GM18507 (cell line): Measurements from ENCODE around the gene DENND1C.
"Not testable (repeated sequence)": the region's sequence is repeated elsewhere in the genome, so short reads cannot be mapped to it uniquely, and the experiment has no call there.

Experiments used
- DNase-seq: peaks from one replicate; pipeline ENCODE4 v3.0.0; 2011; ENCODE audit warnings: low read depth; ENCODE audit not compliant: insufficient read length; ENCODE audit errors: extremely low spot score
- FAIRE-seq: peaks from 2 replicates; lab custom pipeline; 2011; peaks lifted over from hg19 to GRCh38; lab: Jason Lieb, UNC

Gene DENND1C

DNA sequence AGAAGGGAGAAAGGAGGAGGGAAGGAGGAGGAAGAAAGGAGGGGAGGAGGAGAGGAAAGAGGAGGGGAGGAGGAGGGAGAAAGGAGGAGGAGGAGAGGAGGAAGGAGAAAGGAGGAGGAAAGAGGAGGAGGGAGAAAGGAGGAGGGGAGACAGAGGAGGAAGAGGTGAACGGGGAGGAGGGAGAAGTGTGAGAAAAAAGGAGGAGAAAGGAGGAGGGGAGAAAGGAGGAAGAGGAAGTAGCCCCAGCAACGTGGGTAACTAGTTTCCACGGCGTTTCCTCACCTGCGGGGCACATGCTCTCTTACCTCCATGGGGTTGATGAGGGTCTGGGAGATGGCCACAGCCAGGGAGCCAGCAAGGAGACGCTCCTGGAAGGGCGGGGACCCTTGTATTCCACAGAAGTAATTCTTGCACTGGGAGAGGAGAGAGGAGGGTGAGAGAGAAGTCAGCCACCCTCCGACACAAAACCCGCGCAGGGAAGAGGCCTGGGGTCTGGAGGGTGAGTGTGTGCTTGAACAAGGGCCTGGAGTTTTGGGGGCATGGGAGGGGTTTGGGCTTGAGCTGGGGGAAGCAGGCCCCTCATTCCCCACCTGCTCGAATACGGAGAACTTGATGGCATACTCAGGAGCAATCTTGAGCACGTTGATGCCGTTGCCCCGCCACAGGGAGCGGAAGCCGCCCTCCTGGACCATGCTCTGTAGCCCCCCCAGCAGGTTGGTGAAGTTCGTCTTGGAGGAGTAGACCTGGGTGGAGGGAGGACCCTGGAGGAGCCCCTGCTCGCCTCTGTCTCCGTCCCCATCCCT is 52.0 kb downstream of the DENND1C start:
- FAIRE-seq (no peak), DNase-seq (no peak)

DNA sequence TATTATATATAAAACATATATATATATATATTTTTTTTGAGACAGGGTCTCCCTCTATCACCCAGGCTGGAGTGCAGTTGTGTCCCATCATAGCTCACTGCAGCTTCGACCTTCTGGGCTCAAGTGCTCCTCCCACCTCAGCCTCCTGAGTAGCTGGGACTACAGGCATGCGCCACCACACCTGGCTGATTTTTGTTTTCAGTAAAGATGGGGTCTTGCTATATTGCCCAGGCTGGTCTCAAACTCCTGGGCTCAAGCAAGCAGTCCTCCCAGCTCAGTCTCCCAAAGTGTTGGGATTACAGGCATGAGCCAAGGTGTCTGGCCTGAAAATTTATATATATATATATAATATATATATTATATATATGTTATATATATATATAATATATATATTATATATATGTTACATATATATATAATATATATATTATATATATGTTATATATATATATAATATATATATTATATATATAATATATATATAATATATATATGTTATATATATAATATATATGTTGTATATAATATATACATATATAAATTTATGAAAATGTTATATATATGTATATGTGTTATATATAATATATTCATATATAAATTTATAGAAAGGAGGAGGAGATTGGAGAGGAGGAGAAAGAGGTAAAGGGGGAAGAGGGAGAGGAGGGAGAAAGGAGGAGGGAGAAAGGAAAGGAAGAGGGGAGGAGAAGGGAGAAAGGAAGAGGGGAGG is 52.7 kb downstream of the DENND1C start:
- not testable (repeated sequence) for DNase-seq, FAIRE-seq

DNA sequence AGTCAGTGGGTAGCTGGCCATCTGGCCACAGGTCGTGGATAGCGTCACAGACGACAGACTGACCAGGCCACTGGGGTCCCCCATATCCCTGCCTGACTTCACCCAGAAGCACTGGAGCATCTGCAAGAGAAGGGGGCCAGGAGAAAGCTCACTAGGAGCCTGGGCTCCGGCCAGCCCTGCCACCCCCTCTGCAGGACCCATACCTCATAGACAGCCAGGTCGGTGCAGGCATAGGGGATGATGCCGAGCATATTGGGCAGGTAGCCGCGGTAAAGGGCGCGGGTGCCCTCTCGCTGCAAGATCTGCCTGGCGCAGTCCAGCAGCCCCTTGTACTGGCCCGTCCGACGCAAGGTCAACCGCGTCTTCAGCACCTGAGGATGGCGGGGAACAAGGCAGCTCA is 54.5 kb downstream of the DENND1C start:
- DNase-seq (no peak), FAIRE-seq (no peak)

DNA sequence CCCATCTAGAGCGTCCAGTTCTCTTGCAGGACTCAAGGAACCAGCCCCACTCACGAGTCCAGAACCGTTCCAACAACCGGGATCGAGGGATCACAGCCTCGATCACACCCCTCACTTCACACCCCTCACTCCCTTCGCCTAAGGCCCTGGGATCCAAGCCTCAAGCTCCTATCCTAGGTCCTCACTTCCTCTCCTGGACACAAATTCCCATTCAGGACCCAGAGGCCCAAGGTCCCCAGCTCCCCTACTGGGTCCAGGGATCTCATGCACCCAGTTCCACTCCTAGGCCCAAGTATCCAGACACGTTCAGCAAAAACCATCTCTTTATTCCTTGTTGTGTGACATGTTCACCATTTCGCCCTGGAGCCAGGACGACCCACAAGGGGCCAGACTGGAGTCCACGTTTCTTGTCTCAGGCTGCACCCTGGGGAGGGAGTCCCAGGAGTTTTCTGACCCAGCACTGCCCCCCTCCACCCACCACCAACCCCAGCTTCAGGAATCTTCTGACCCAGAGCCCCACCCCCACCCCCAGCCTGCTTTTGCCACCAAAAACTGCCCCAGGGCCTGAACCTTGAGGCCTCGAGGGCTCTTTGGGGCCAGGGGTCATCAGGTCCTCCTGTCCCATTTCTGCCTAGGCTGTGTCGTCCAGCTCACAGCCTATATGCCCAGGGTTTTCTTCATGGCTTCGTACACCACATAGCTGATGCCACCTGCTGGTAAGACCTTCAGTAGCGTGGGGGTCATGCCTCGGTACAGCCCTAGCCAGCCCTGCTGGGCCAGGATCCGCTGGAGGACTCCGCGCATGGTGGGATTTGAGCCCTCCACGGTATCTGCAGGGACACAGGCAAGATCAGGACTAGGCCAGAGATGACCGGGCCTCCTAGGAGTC is 55.6 kb downstream of the DENND1C start:
- DNase-seq (no peak), FAIRE-seq (peak; percentile 24)

DNA sequence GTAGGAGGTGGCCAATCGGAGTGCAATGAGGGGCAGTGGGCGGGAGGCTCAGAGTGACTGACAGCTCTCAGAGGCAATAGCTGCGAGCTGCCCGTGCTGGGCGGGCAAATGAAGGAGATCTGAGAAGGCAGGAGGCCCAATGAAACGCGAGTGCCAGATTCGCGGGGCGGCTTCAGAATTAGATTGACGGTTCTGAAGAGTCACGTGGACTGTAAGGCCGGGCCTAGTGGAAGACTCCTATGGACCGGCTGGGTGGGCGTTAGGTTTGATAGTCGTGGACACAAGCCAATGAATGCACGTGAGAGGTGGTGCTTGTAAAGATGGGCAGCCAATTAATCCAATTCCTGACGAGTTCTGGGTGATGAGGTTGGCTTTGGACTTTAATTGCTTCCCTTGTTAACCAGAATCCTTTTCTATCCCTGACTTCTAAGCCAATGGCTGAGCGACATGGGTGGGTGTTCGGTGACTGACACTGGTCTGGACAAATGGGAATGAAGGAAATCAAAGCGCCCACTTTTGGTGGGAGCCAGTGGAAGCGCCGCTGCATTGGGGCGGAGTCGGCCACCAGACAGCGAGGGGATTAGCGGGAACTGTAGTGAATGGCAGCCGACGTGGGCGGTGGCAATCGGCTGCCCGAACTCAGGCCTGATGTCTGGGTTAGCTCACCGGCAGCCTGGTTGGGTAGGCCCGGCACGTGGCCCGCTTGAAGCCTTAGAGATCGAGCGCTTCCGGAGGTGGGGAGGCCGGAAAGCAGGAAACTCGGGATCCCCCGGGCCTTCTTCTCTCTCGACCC is 56.5 kb downstream of the DENND1C start:
- peak; percentile 100 for FAIRE-seq
- DNase-seq = peak; percentile 97

DNA sequence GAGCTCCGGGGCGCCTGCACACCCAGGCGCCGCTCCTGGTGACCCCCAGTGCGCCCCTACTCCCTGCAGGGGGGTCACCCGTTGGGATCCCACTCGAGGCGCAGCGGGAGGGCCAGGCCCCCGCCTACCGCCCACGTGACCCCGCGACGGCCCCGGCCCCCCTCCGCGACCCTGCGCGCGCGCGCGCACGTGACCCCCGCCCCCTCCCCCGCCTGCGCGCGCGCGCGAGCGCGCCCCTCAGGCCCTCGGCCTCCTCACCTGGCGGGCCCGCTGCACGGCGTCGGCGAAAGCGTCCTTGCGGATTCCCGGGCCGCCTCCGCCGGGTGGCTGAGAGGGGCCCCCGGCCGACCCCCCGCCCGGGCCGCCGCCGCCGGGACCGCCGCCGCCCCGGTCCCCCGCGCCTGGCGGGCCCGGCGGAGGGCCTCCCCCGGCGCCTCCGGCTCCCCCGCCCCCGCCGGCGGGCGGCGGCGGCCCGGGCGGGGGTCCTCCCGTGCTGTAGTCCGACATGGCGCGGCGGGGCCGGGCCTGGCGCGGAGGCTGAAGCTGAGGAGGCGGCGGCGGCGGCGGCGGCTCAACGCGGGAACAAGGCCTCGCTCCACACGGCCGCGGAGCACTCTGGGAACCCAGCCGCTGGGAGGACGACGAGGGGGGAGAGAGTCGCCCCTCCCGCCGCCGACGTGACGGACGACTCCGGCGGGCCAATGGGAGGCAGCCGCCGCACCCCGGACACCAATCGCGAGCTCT is 57.2 kb downstream of the DENND1C start, which contains the start of gene KHSRP:
Gene KHSRP, minus strand, starts transcription at position 617 of the 744 bp plus-strand sequence. Its CDS starts 110 bp downstream, at position 507.
- no peak for DNase-seq
- no peak for FAIRE-seq

DNA sequence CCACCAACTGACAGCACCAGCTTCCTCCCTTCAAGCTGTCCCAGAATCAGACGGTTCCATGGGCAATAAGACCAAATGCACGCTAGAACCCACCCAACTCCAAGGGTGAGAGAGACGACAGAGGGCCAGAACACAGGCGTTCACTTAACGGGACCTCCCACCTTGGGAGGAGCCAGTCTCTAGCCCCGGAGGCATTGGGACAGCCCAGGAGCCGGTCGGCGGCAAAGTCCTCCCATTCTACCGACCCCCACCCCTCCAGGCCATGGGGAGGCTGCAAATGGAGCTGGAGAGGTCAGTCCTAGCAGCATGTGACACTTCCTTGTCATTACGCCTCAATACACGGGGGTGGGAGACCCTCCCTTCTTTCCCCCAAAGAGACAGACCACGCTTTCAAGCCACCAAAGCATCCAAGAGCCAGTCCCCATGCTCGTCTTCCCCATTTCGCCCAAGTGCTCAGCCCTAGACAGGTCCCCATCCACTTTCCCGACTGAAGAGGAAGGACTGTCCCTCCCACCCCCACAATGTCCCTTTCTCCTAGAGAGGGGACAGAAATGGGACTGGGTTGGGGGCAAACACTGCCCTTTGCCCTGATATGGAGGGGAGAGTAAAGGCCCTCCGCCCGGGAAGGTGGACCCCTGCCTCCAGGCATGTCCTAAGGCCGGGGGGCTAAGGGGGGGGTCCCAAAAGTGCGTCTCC is 57.9 kb downstream of the DENND1C start:
- peak; percentile 59 for FAIRE-seq
- no peak for DNase-seq

DNA sequence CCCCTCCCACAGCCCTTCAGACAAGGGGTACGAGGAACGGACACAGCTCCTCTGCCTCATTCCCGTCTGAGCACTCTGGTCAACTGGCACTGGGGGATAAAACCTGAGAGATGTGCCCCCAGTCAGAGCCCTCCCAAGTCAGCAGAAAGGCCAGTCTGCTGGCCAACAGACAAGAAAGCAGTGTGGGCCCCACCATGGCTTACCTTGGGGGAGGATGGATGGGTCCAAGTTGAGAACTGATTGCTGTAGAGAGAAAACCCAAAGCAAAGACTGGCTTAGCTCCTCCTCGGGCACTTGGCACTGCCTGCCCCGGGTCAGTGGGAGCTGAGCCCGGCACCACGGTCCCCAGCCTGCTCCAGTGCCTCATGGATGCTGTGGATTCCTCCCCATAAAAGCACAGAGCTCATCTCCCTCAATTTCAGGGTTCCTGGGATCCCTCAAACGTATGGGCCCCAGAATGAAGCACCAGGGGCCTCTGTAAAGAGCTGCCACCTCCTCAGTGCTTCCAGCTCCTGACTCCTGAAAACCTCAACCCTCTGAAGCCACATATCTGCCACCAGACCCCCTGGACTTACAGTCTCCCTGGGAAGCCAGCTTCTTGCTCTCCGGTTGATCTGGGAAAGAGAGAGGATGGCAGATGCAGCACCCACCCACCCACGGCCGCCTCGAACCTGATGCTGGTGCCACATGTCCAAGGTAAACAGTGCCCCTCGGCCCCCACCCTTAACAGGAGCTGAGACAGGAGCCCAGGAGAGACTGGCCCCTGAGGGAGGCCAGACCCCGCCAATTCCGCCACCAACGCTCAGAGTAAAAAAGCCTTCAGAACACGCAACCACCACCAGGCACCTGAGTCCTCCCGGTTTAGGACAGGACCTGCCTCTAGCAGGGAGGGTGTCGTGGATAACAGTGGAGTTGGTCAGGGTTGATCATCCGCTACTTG is 60.2 kb downstream of the DENND1C start:
- no peak for FAIRE-seq
- DNase-seq = no peak

DNA sequence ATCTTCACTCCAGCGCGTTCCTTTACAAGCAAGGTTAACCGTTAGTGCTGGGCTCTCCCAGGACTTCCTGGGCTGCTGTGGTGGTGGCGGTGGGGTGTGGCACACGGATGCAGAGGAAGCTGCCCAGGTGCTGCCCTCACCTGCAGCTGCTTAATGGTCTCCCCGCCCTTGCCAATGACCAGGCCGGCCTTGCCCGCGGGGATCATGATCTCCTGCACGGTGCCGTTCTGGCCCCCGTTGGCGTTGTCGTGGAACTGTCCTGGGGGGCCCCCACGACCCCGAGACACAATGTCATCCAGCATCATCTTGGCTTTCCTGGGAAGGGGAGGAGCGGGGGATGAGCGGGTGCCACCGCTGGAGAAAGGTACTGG is 63.0 kb downstream of the DENND1C start:
- no peak for FAIRE-seq
- DNase-seq = no peak

DNA sequence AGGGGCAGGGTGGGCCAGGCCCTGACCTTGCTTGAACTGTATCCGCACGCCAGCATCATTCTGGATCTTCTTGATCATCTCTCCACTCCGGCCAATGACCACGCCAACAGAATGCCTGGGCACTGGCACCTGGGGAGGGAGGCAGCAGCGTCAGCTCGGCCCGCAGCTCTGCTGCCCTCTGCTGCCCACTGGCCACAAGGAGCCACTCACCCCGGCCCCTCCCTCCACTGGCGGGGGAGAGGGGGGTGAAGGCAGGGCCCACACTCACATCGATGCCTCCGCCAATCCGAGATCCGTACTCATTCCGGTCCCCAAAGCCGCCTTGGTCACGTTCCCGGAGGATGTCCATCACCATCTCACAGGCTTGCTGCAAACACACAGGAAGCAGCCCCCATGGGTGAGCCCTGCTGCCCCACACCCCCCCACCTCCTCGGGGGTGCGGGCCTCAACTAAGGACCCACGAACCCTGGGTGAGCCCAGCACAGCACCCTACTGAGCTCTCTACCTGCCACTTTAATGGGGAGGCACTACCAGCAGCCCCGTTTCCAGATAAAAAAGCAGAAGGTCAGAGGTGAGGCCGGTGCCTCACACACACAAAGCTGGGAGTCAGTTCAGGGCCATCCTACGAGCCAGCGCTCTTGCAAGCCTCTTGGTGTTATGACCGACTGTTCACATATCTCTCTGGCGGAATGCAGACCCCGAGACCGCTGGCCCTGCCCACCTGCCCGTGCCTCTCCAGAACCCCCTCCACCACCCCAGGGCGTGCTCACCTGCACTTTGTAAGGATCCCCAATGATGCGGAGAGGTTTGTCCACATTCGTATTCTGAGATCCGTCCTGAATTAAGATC is 63.6 kb downstream of the DENND1C start:
- FAIRE-seq = no peak

More for the DNA sequence above, 63.6 kb downstream of the DENND1C start:
- no peak for DNase-seq
